RWPE1 (cell line): ENCODE measurements around the gene ASXL2.
"Not testable (repeated sequence)": the region's sequence is repeated elsewhere in the genome, so short reads cannot be mapped to it uniquely, and the experiment has no call there.

Source experiments
- CTCF ChIA-PET: fragments of 350-600 bp; sonication (Branson Sonifier 250); formaldehyde crosslinking; extraction: SDS; loops from one replicate; lab custom pipeline; 2021; lab: Yijun Ruan, JAX
- POLR2A ChIA-PET: fragments of 400-600 bp; formaldehyde crosslinking; extraction: SDS; loops from one replicate; lab custom pipeline; 2020; ENCODE audit warnings: antibody characterized with exemption; ENCODE audit not compliant: low non-redundant PET; lab: Yijun Ruan, JAX
- DNase-seq: peaks from one replicate; pipeline ENCODE4 v3.0.0; 2012; ENCODE audit warnings: low spot score
- H3K27ac ChIP-seq: fragments of 450-650 bp; 2 replicates; pipeline ENCODE4 v1.5.1; 2017
- CTCF ChIP-seq: fragments of 450-650 bp; conservative IDR thresholded peaks from 2 replicates; pipeline ENCODE4 v1.5.1; 2017; ENCODE audit warnings: low read depth, mild to moderate bottlenecking

Gene ASXL2

GRCh38 chr2:25855065-25855464 lies 23.2 kb downstream of the ASXL2 start:
- no peak for TF ChIP-seq CTCF
- POLR2A ChIA-PET = no interaction called here
- CTCF ChIA-PET = interaction anchor here (0.7 kb wide), 1 partner anchor 42 kb away, joined by 3 read pairs; no protein-coding TSS in a partner anchor
- DNase-seq = no peak
- no peak overlapping the region for H3K27ac ChIP-seq

- CTCF ChIA-PET = interaction anchor here (0.6 to 0.7 kb wide), 3 partner anchors 42 to 119 kb away, joined by 3 to 4 read pairs (median 3); no protein-coding TSS in a partner anchor
- DNase-seq = no peak
- no peak for TF ChIP-seq CTCF
- POLR2A ChIA-PET = no interaction called here
- H3K27ac ChIP-seq = no peak overlapping the region
Observed at GRCh38 chr2:25854613-25855012, 23.7 kb downstream of the ASXL2 start.

GRCh38 chr2:25853038-25853638 lies 25.1 kb downstream of the ASXL2 start:
- no peak overlapping the region for H3K27ac ChIP-seq
- CTCF ChIA-PET = interaction anchor here (1.0 to 1.6 kb wide), 2 partner anchors 10 to 98 kb away, joined by 3 to 4 read pairs; no protein-coding TSS in a partner anchor
- DNase-seq = no peak

GRCh38 chr2:25851740-25852503 lies 26.4 kb downstream of the ASXL2 start:
- CTCF ChIA-PET = interaction anchor here (0.6 to 1.6 kb wide), 7 partner anchors 11 to 1525 kb away, joined by 3 to 5 read pairs (median 4); no protein-coding TSS in a partner anchor

More at GRCh38 chr2:25853038-25853638, 25.1 kb downstream of the ASXL2 start:
- TF ChIP-seq CTCF = no peak
- POLR2A ChIA-PET = no interaction called here

GRCh38 chr2:25850400-25850799 lies 27.9 kb downstream of the ASXL2 start:
- POLR2A ChIA-PET, DNase-seq, H3K27ac ChIP-seq, CTCF ChIA-PET: not testable (repeated sequence)

More at GRCh38 chr2:25851740-25852503, 26.4 kb downstream of the ASXL2 start:
- peak overlapping the region; percentile 58 for H3K27ac ChIP-seq
- DNase-seq = peak; percentile 59
- peak; percentile 79 for TF ChIP-seq CTCF
- POLR2A ChIA-PET = no interaction called here

GRCh38 chr2:25849350-25849749 lies 28.9 kb downstream of the ASXL2 start:
- CTCF ChIA-PET = interaction anchor here (0.7 kb wide), 1 partner anchor 472 kb away, joined by 4 read pairs; no protein-coding TSS in a partner anchor

GRCh38 chr2:25845843-25846505 lies 32.3 kb downstream of the ASXL2 start:
- POLR2A ChIA-PET = no interaction called here
- H3K27ac ChIP-seq = no peak overlapping the region
- TF ChIP-seq CTCF = no peak
- CTCF ChIA-PET = no interaction called here
- no peak for DNase-seq

More at GRCh38 chr2:25849350-25849749, 28.9 kb downstream of the ASXL2 start:
- POLR2A ChIA-PET, H3K27ac ChIP-seq, DNase-seq: not testable (repeated sequence)
